COLO668 (cell line): ENCODE results near the gene TXNDC12.
A peak's percentile ranks its signal among the peaks of the same experiment; 100 is the strongest.
"Not testable (repeated sequence)": the region's sequence is repeated elsewhere in the genome, so short reads cannot be mapped to it uniquely, and the experiment has no call there.

Experiments used
- DNase-seq: peaks from one replicate; lab custom pipeline; 2025; ENCODE audit not compliant: unreplicated experiment; lab: John Stamatoyannopoulos, UW

The TXNDC12 gene

GRCh38 chr1:52055066-52055865, at the start of gene TXNDC12:
TSS of gene TXNDC12 (minus strand) at chr1:52055191. CDS start at chr1:52055096, 95 bp downstream.
- peak; percentile 95 for DNase-seq

GRCh38 chr1:52102336-52103013, 47.5 kb upstream of the TXNDC12 start:
- DNase-seq: no peak

- DNase-seq: peak; percentile 86
These were observed 43.3 kb upstream of the TXNDC12 start for GRCh38 chr1:52098139-52098871.

GRCh38 chr1:52096216-52096615, 41.2 kb upstream of the TXNDC12 start:
- DNase-seq: no peak

- not testable (repeated sequence) for DNase-seq
These were observed 39.3 kb upstream of the TXNDC12 start for GRCh38 chr1:52094300-52094699.

- not testable (repeated sequence) for DNase-seq
These were observed 32.9 kb upstream of the TXNDC12 start for GRCh38 chr1:52087892-52088291.

- DNase-seq: no peak
These were observed 25.0 kb upstream of the TXNDC12 start for GRCh38 chr1:52080014-52080415.

- DNase-seq: not testable (repeated sequence)
These were observed 22.3 kb upstream of the TXNDC12 start for GRCh38 chr1:52077277-52077676.

- DNase-seq: no peak
These were observed 17.3 kb upstream of the TXNDC12 start for GRCh38 chr1:52072291-52072690.

- DNase-seq: no peak
These were observed 15.7 kb upstream of the TXNDC12 start for GRCh38 chr1:52070704-52071103.

- no peak for DNase-seq
These were observed 8.2 kb upstream of the TXNDC12 start for GRCh38 chr1:52063192-52063591.

GRCh38 chr1:52060822-52061221, 5.8 kb upstream of the TXNDC12 start:
- no peak for DNase-seq

GRCh38 chr1:52059888-52060287, 4.9 kb upstream of the TXNDC12 start:
- no peak for DNase-seq

- DNase-seq: no peak
These were observed 4.3 kb upstream of the TXNDC12 start for GRCh38 chr1:52059321-52059720.

- DNase-seq: no peak
These were observed 3.0 kb upstream of the TXNDC12 start for GRCh38 chr1:52057876-52058415.

GRCh38 chr1:52057255-52057654, 2.3 kb upstream of the TXNDC12 start:
- DNase-seq: no peak

GRCh38 chr1:52056937-52057231, 1.9 kb upstream of the TXNDC12 start:
- DNase-seq: no peak

- peak; percentile 100 for DNase-seq
These were observed 1.4 kb upstream of the TXNDC12 start, which contains the start of gene BTF3L4 for GRCh38 chr1:52056163-52056936. TSS of gene BTF3L4 (plus strand) at chr1:52056295. CDS start at chr1:52059848, 3,553 bp downstream.

GRCh38 chr1:52055866-52056162, 823 bp upstream of the TXNDC12 start:
- DNase-seq: no peak

- DNase-seq: no peak
These were observed 410 bp downstream of the TXNDC12 start for GRCh38 chr1:52054496-52055065.

- no peak for DNase-seq
These were observed 1.1 kb downstream of the TXNDC12 start for GRCh38 chr1:52053862-52054261.
